Left lung (tissue), 10 donors: ENCODE measurements around the gene LMBR1. TPM values are rescaled to one million over a fixed set of nuclear protein-coding genes. Genes with fewer than 3 reads are reported as not detected.

ENCODE experiments used
- ATAC-seq: fragments of 200-7000 bp; cut with Tn5 transposase; one replicate; pipeline ENCODE4 v1.9.1; 2020; ENCODE audit warnings: moderate library complexity
- DNase-seq, 4 donors: peaks; one replicate each; pipeline ENCODE4 v3.0.0-alpha.2; 2013 to 2020
- H3K27ac ChIP-seq, 2 donors: fragments of 200-600 bp; sonication (generic) in 1 of 2; one replicate each; pipeline versions ENCODE4 v1.5.0 to v1.8.0; 2020 to 2021
- H3K27me3 ChIP-seq, 2 donors: fragments of 200-600 bp; sonication (generic) in 1 of 2; one replicate each; pipeline versions ENCODE4 v1.5.0 to v1.8.0; 2020 to 2021
- H3K36me3 ChIP-seq, 2 donors: fragments of 200-600 bp; sonication (generic) in 1 of 2; one replicate each; pipeline versions ENCODE4 v1.5.0 to v1.8.0; 2020 to 2021
- H3K4me1 ChIP-seq, 2 donors: fragments of 200-600 bp; one replicate each; pipeline ENCODE4 v1.8.0; 2021
- H3K4me3 ChIP-seq, 2 donors: fragments of 200-600 bp; sonication (generic) in 1 of 2; one replicate each; pipeline versions ENCODE4 v1.5.0 to v1.8.0; 2020 to 2021; ENCODE audit warnings: mild to moderate bottlenecking in 1 of 2
- H3K9me3 ChIP-seq, 2 donors: fragments of 200-600 bp; sonication (generic) in 1 of 2; one replicate each; pipeline versions ENCODE4 v1.5.0 to v1.8.0; 2020 to 2021
- CTCF ChIP-seq, 2 donors: fragments of 200-600 bp; sonication (generic) in 1 of 2; IDR thresholded peaks; one replicate each; pipeline versions ENCODE4 v1.5.0 to v1.8.0; 2021; ENCODE audit warnings: antibody characterized with exemption in 2 of 2
- intact Hi-C, 2 donors: fragments of 100-400 bp; cut with DNase I; formaldehyde crosslinking; loops; one replicate each; pipeline versions ENCODE4 v1.11.2 to v1.14.2; 2022
- polyA plus RNA-seq, 6 donors: library from polyadenylated mRNA; unstranded; fragments of 120-200 nt; gene quantifications; one replicate each; pipeline ENCODE4 v1.2.1, GENCODE V29; 2013; ENCODE audit not compliant: insufficient read length in 6 of 6
- total RNA-seq, 2 donors: library from RNA; stranded (reverse); fragmentation: NEBNext Ultra II Directional; extraction: Animal tissue kit (Norgen Biotek cat#: 25700); gene quantifications; one replicate each; pipeline ENCODE4 v1.2.1, GENCODE V29; 2021
- donor health status: DM: no; HTN: yes; CAD: no.
- donor health status: DM: no; HTN: no; CAD: no.

The LMBR1 gene
- total and polyA plus RNA-seq, 8 donors = 54.7 to 71.1 (median 63.9) TPM

- no peak for DNase-seq
- no peak for ATAC-seq
- intact Hi-C loops = no loop called here
- H3K4me1 ChIP-seq = no peaks in the 10 kb centered on the region
- H3K27ac ChIP-seq = no peak overlapping the region
- H3K36me3 ChIP-seq = no peaks in the 10 kb centered on the region
- peaks cover 0 to 21% of the 10 kb centered on the region in 2 donors for H3K9me3 ChIP-seq
- no peak for TF ChIP-seq CTCF (IDR thresholded peaks at IDR 0.05)
- no peaks in the 10 kb centered on the region for H3K27me3 ChIP-seq
- H3K4me3 ChIP-seq = no peak overlapping the region
Measured at GRCh38 chr7:156629873-156630272, 263.1 kb downstream of the LMBR1 start.

GRCh38 chr7:156628562-156628961 is 264.4 kb downstream of the LMBR1 start:
- no peaks in the 10 kb centered on the region for H3K4me1 ChIP-seq
- intact Hi-C loops = no loop called here
- peaks cover 0 to 21% of the 10 kb centered on the region in 2 donors for H3K9me3 ChIP-seq
- DNase-seq (no peak), ATAC-seq (no peak)
- H3K4me3 ChIP-seq = no peak overlapping the region
- no peaks in the 10 kb centered on the region for H3K36me3 ChIP-seq
- H3K27ac ChIP-seq = no peak overlapping the region
- no peak for TF ChIP-seq CTCF (IDR thresholded peaks at IDR 0.05)
- H3K27me3 ChIP-seq = no peaks in the 10 kb centered on the region

Other genes with a start within 250 kb of the LMBR1 start
- gene NOM1, start 56.5 kb upstream of the LMBR1 start, total RNA-seq = 10 to 100 TPM; 14.3 to 26.0 TPM
- gene NOM1, start 56.5 kb upstream of the LMBR1 start, polyA plus RNA-seq = 10 to 100 TPM; 25.6 to 36.4 (median 31.1) TPM
- gene MNX1, start 117.5 kb upstream of the LMBR1 start, total RNA-seq = under 1 TPM in 1 of 2 donors, not detected in 1; 0.26 TPM
- gene MNX1, start 117.5 kb upstream of the LMBR1 start, polyA plus RNA-seq = under 1 TPM; 0.39 to 0.76 (median 0.53) TPM
- 10 to 100 TPM; 55.3 to 68.9 TPM for gene UBE3C, start 245.7 kb upstream of the LMBR1 start, total RNA-seq
- gene UBE3C, start 245.7 kb upstream of the LMBR1 start, polyA plus RNA-seq = 10 to 100 TPM; 38.4 to 51.3 (median 42.1) TPM